DND-41 (cell line): ENCODE data around the gene STK25.

Experiments used
- ATAC-seq: fragments of 200-7000 bp; cut with Tn5 transposase; 3 replicates; pipeline ENCODE4 v1.9.1; 2021; ENCODE audit warnings: low read depth; ENCODE audit not compliant: insufficient read depth
- DNase-seq: peaks from one replicate; pipeline ENCODE4 v3.0.0-alpha.2; 2020
- H2AFZ ChIP-seq: 2 replicates; pipeline ENCODE4 v1.6.0; 2012; ENCODE audit warnings: low read depth, low read length
- H3K27ac ChIP-seq: 2 replicates; pipeline ENCODE4 v1.5.1; 2012; ENCODE audit warnings: low read length, inconsistent platforms
- H3K27me3 ChIP-seq: fragments of 200-600 bp; sonication (generic); 2 replicates; pipeline ENCODE4 v1.6.0; 2012; ENCODE audit warnings: low read length, mild to moderate bottlenecking, inconsistent platforms; ENCODE audit not compliant: insufficient read depth, poor library complexity
- H3K36me3 ChIP-seq: 2 replicates; pipeline ENCODE4 v1.5.1; 2012; ENCODE audit warnings: low read length, inconsistent platforms; ENCODE audit not compliant: insufficient read depth
- H3K4me1 ChIP-seq: 2 replicates; pipeline ENCODE4 v1.5.1; 2012; ENCODE audit warnings: mild to moderate bottlenecking, low read length; ENCODE audit not compliant: insufficient read depth
- H3K4me2 ChIP-seq: 2 replicates; pipeline ENCODE4 v1.6.0; 2012; ENCODE audit warnings: mild to moderate bottlenecking, moderate library complexity, low read length, inconsistent platforms; ENCODE audit not compliant: insufficient read depth
- H3K4me3 ChIP-seq, 2 experiments: fragments of 200-600 bp in 1 of 2; shearing (Covaris generic) in 1 of 2; 2 replicates each; pipeline ENCODE4 v1.5.1; 2012 to 2016; ENCODE audit warnings: inconsistent platforms in 2 of 2, low read length in 2 of 2, mild to moderate bottlenecking in 2 of 2, low read depth in 1 of 2, moderate library complexity in 1 of 2
- H3K79me2 ChIP-seq: 2 replicates; pipeline ENCODE4 v1.6.0; 2012; ENCODE audit warnings: low read length, inconsistent platforms; ENCODE audit not compliant: insufficient read depth
- H3K9ac ChIP-seq: 2 replicates; pipeline ENCODE4 v1.6.0; 2012; ENCODE audit warnings: low read depth, mild to moderate bottlenecking, inconsistent platforms, low read length, moderate library complexity
- H3K9me3 ChIP-seq: 2 replicates; pipeline ENCODE4 v1.5.1; 2012; ENCODE audit warnings: low read length, moderate library complexity, mild to moderate bottlenecking, inconsistent platforms; ENCODE audit not compliant: insufficient read depth, severe bottlenecking
- H4K20me1 ChIP-seq: 2 replicates; pipeline ENCODE4 v1.6.0; 2012; ENCODE audit warnings: low read length; ENCODE audit not compliant: insufficient read depth
- CTCF ChIP-seq: IDR thresholded peaks from 2 replicates; pipeline ENCODE4 v1.5.1; 2012; ENCODE audit warnings: borderline replicate concordance, low read length, moderate library complexity, mild to moderate bottlenecking; ENCODE audit not compliant: poor library complexity, severe bottlenecking; ENCODE audit errors: extremely low read depth
- EZH2 ChIP-seq: IDR thresholded peaks from 3 replicates; pipeline ENCODE4 v1.6.1; 2012; ENCODE audit warnings: borderline replicate concordance, low read depth, mild to moderate bottlenecking, moderate library complexity, low read length, inconsistent platforms; ENCODE audit not compliant: severe bottlenecking

The STK25 gene

DNA sequence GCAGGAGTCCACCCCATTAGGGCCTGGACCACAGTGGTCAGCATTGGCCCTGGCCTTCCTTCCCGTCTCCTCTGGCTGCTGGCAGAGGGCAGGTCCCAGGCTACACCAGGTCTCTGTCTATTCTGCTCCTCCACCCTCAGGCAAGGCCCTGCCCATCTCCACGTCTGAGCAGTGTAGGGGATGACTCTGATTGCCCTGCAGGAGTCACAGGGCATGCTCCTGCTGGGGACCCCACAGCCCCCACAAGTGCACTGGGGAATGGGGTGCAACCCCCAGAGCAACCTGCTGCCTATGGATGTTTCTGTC, 40.0 kb downstream of the STK25 start:
- no peak for ATAC-seq
- H3K4me1 ChIP-seq = no peaks in the 10 kb centered on the region

DNA sequence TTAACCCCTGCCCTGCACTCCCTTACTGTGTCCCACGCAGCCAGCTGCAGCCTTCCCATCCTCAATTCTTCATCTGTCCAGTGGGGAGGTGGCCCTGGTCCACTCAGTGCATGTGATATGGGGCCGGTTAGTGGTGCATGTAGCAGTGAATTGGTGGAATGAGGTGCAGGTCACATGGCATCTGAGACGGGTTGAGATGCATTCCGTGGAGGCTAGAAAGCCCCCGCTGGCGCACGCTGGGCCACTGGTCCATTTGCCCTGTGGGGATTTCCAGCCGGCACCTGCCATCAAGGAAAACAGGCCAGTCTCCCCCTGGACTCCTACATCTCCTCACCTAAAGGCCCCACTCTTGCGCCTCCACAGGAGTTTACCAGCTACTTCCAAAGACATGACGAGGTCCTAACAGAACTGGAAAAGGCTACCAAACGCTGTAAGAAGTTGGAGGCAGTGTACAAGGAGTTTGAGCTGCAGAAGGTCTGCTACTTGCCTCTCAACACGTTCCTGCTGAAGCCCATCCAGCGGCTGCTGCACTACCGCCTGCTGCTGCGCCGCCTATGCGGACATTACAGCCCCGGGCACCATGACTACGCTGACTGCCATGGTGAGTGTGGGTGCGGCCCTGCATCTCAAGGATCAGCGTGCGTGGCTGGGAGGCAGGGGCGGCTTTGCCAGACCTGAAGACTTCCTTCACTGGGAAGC, 40.5 kb downstream of the STK25 start:
- Histone ChIP-seq H2AFZ (no peak overlapping the region), H3K79me2 (no peaks in the 10 kb centered on the region), H3K9ac (no peak overlapping the region), H3K27me3 (no peaks in the 10 kb centered on the region), H4K20me1 (peaks cover 34% of the 10 kb centered on the region), H3K4me1 (no peaks in the 10 kb centered on the region), H3K4me2 (no peak overlapping the region), H3K9me3 (no peaks in the 10 kb centered on the region), H3K27ac (no peak overlapping the region), H3K36me3 (no peaks in the 10 kb centered on the region), H3K4me3 (no peak overlapping the region)
- DNase-seq (no peak), ATAC-seq (no peak)
- TF ChIP-seq CTCF = no peak
- no peak for TF ChIP-seq EZH2

More for the DNA sequence above, 40.0 kb downstream of the STK25 start:
- TF ChIP-seq CTCF (no peak), EZH2 (no peak)
- H3K9ac ChIP-seq = no peak overlapping the region
- H3K4me3 ChIP-seq = no peak overlapping the region
- H3K4me2 ChIP-seq = no peak overlapping the region
- no peaks in the 10 kb centered on the region for H3K79me2 ChIP-seq
- no peak overlapping the region for H3K27ac ChIP-seq
- H2AFZ ChIP-seq = no peak overlapping the region
- H3K36me3 ChIP-seq = no peaks in the 10 kb centered on the region
- peaks cover 33% of the 10 kb centered on the region for H4K20me1 ChIP-seq
- no peaks in the 10 kb centered on the region for H3K9me3 ChIP-seq
- DNase-seq = no peak
- H3K27me3 ChIP-seq = no peaks in the 10 kb centered on the region

DNA sequence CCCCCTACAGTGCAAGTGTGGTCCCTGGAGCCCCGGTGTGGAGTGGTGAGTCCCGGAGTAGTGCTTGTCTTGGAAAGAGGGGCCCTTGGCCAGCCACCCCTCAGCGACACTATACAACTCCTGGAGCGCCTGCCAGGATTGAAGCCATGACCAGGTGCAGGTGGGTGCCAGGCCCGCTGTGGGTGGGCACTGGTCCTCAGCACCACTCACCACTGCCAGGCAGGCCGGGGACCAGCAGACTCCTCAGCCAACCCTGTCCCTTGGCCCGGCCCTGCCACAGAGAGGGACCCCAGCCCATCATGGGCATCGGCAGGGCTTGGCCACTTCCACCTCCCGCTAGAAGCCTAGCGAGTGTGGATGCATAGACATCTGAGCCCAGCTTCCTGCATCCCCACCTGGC, 42.2 kb downstream of the STK25 start:
- Histone ChIP-seq H4K20me1 (peaks cover 27% of the 10 kb centered on the region), H3K79me2 (no peaks in the 10 kb centered on the region)

More for the DNA sequence above, 42.2 kb downstream of the STK25 start:
- Histone ChIP-seq H3K27me3 (no peaks in the 10 kb centered on the region), H2AFZ (no peak overlapping the region), H3K9ac (no peak overlapping the region), H3K4me1 (no peaks in the 10 kb centered on the region), H3K9me3 (no peaks in the 10 kb centered on the region), H3K4me2 (no peak overlapping the region), H3K36me3 (no peaks in the 10 kb centered on the region), H3K27ac (no peak overlapping the region), H3K4me3 (no peak overlapping the region)
- TF ChIP-seq CTCF = no peak
- TF ChIP-seq EZH2 = no peak
- no peak for ATAC-seq
- no peak for DNase-seq
